Thymus (tissue), 11 donors: ENCODE data around the gene DPH5. TPM values are rescaled to one million over a fixed set of nuclear protein-coding genes. Genes with fewer than 3 reads are reported as not detected.
A peak's percentile ranks its signal among the peaks of the same experiment; 100 is the strongest.

Experiments
- DNase-seq, 9 donors: peaks; one replicate each; pipeline ENCODE4 v3.0.0-alpha.2; 2013; ENCODE audit warnings: low spot score in 9 of 9, low read depth in 6 of 9, missing footprints in 1 of 9
- H3K27ac ChIP-seq, 2 donors: one replicate each; pipeline ENCODE4 v1.5.1; 2013; ENCODE audit warnings: control low read depth in 1 of 2, low read depth in 1 of 2, low read length in 1 of 2, mild to moderate bottlenecking in 1 of 2, moderate library complexity in 1 of 2
- H3K27me3 ChIP-seq, 2 donors: one replicate each; pipeline ENCODE4 v1.5.1; 2013; ENCODE audit warnings: low read length in 1 of 2; ENCODE audit not compliant: control insufficient read depth in 2 of 2, insufficient read depth in 1 of 2
- H3K36me3 ChIP-seq, 2 donors: one replicate each; pipeline ENCODE4 v1.5.1; 2013; ENCODE audit warnings: low read length in 1 of 2, mild to moderate bottlenecking in 1 of 2, moderate library complexity in 1 of 2; ENCODE audit not compliant: control insufficient read depth in 2 of 2, insufficient read depth in 2 of 2
- H3K4me1 ChIP-seq, 2 donors: one replicate each; pipeline ENCODE4 v1.5.1; 2013; ENCODE audit warnings: low read length in 2 of 2; ENCODE audit not compliant: control insufficient read depth in 2 of 2, insufficient read depth in 2 of 2
- H3K4me3 ChIP-seq, 2 donors: one replicate each; pipeline ENCODE4 v1.5.1; 2013; ENCODE audit warnings: low read length in 2 of 2, control low read depth in 1 of 2, mild to moderate bottlenecking in 1 of 2
- H3K9me3 ChIP-seq, 2 donors: one replicate each; pipeline ENCODE4 v1.5.1; 2013; ENCODE audit warnings: low read length in 1 of 2, mild to moderate bottlenecking in 1 of 2; ENCODE audit not compliant: control insufficient read depth in 2 of 2, insufficient read depth in 1 of 2
- WGBS: extraction: QIAGEN DNeasy Blood & Tissue Kit; methylation state at CpG from one replicate; pipeline ENCODE4 v1.1.7; 2013; 5-methylcytosine and 5-hydroxymethylcytosine counted together
- polyA plus RNA-seq: library from polyadenylated mRNA; stranded (reverse); fragments of 200-250 nt; gene quantifications from one replicate; pipeline ENCODE4 v1.2.3, GENCODE V29; 2013
- total RNA-seq: library from RNA; stranded (reverse); fragments of 120-200 nt; gene quantifications from one replicate; pipeline ENCODE4 v1.2.4, GENCODE V29; 2013
- donor health status: healthy.

Gene DPH5
- total and polyA plus RNA-seq, 2 donors = 44.4 to 67.2 TPM

DNA sequence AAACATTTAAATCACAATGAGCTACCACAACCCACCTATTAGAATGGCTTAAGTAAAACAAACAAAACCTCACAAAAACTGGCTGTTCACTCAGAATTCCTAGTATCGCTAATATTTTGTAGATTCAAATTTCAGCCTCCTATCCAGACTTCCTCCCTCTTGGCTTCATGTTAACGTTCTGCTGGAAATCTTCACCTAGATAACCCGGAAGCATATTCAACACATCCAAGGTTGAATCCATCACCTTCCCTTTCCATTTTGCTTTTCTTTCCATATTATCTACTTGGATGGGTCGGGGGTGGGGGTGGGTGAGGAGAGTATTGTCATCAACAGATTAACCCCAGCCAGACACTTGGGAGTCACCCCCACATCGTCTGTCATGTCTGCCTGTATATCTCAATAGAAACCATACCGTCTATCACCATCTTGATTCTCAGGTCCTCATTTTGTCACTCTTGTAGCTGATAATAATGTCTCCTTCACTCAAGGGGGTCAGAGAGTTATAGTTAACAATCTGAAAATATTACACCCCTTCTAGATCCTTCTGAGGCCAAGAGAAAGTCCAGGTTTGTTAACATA is 1.7 kb upstream of the DPH5 start:
- H3K9me3 ChIP-seq = no peaks in the 10 kb centered on the region
- WGBS = 97% methylated on average over 6 of the region's 6 CpGs
- H3K4me1 ChIP-seq = peaks cover 5 to 12% of the 10 kb centered on the region in 2 donors
- H3K27me3 ChIP-seq = no peaks in the 10 kb centered on the region
- H3K36me3 ChIP-seq = no peaks in the 10 kb centered on the region
- H3K27ac ChIP-seq = no peak overlapping the region
- no peak overlapping the region for H3K4me3 ChIP-seq
- no peak for DNase-seq

DNA sequence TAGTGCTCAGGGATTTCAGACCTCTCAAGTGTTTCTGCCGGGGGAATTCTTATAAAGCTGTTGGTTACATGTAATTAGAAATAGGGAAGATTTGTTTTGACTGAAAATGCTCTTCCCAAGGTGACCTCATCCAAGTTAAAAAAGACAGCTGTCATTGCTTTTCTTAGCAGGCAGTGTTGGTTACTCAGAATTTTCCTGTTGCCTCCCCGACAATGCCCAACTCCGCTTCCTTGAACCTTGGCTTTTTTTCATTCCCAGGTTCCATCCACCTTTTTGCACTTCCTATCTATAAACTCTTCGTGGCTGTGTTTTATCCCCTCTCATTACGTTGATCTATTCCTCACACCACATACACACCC is 825 bp upstream of the DPH5 start:
- DNase-seq = no peak
- Histone ChIP-seq H3K9me3 (no peaks in the 10 kb centered on the region), H3K36me3 (no peaks in the 10 kb centered on the region), H3K27me3 (no peaks in the 10 kb centered on the region), H3K4me3 (peak overlapping the region; percentile 57 to 79), H3K4me1 (peaks cover 5 to 12% of the 10 kb centered on the region in 2 donors), H3K27ac (peak overlapping the region in 1 of 2 donors; percentile 0)
- 63% methylated on average over 5 of the region's 5 CpGs for WGBS

DNA sequence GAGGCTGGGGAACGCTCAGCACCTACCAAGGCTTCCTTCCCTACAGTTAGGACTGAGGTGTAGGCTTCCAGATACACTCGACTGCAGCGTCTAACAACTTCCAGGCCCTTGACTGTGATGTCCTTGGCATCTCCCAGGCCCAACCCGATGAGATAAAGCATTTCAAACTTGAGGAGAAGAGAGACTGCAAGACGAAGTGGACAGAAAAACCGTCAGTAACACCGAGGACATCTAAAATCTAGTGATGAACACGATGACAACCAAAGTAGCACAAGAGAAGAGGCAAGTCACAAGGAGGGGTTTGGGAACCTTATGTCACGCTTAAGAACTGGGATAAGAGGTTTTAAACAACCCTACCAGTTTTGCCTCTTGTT is 314 bp downstream of the DPH5 start:
- Histone ChIP-seq H3K36me3 (no peaks in the 10 kb centered on the region), H3K9me3 (no peaks in the 10 kb centered on the region), H3K27me3 (no peaks in the 10 kb centered on the region), H3K27ac (peak overlapping the region; percentile 89 to 91), H3K4me3 (peak overlapping the region; percentile 57 to 79), H3K4me1 (peaks cover 5 to 12% of the 10 kb centered on the region in 2 donors)
- peak in 3 of 9 donors; percentile 62 to 74 (median 66) for DNase-seq
- 1% methylated on average over 9 of the region's 9 CpGs for WGBS

DNA sequence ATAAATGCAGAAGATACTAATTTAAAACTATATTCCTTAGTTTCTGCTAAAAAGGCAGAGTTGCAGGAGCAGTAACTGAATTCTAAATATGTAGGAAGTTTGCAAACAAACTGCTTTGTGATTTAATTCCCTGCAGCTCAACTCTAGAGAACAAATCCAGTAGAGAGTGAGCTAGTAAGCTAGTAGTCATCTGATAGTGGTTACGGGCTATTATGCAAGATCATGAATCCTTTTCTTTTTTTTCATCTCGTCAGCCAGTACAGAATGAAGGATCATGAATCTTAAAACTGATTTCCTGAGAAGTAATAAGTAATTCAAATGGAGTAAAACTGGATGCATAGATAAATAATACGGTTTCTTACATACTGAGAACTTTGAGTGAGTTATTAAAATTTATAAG is 3.3 kb downstream of the DPH5 start:
- H3K9me3 ChIP-seq = no peaks in the 10 kb centered on the region
- 95% methylated on average over 3 of the region's 3 CpGs for WGBS
- no peak for DNase-seq
- H3K27me3 ChIP-seq = no peaks in the 10 kb centered on the region
- H3K36me3 ChIP-seq = peaks cover 0 to 6% of the 10 kb centered on the region in 2 donors
- H3K27ac ChIP-seq = no peak overlapping the region
- H3K4me1 ChIP-seq = peaks cover 5 to 11% of the 10 kb centered on the region in 2 donors
- H3K4me3 ChIP-seq = no peak overlapping the region

DNA sequence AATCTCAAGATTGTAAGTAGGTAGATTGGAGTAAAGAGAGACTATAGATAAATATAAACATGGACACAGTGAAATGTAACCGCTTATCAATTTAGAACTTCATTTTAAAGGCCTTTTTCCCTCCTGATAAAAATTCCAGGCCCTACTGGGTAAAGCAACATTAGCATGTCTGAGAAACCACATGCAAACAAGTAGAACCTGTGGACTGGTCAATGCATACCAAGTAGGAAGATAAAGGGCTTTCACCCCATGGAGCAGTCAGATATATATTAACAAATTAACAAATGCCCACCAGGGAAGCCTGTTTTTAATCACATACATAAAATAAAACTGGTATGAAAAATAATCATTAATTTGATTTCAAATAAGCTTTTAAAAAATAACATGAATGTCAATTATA is 8.1 kb downstream of the DPH5 start:
- peaks cover 0 to 7% of the 10 kb centered on the region in 2 donors for H3K4me1 ChIP-seq
- DNase-seq = no peak
- no peaks in the 10 kb centered on the region for H3K9me3 ChIP-seq
- H3K4me3 ChIP-seq = no peak overlapping the region
- peaks cover 0 to 15% of the 10 kb centered on the region in 2 donors for H3K36me3 ChIP-seq
- WGBS = 100% methylated on average over 1 of the region's 1 CpG
- H3K27me3 ChIP-seq = no peaks in the 10 kb centered on the region
- H3K27ac ChIP-seq = no peak overlapping the region

DNA sequence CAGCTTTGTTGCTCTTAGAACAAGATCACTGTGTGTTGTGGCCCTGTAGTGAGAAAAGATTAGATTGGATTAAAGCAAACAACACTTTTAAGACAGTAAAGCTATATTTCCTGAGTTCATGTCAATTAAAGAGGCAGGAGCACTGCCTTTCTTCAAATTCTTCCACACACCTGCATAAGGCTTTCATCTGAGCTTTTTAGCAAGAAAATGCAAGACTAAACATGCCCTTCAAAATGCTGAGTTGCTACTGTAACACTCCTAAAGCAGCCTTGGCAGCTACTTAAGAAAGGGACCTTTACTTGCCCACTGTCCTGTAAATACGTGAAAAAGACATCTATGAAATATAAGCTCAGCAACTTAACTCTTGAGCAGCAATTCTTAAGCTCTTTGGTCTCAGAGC is 11.8 kb downstream of the DPH5 start:
- peaks cover 0 to 7% of the 10 kb centered on the region in 2 donors for H3K4me1 ChIP-seq
- H3K9me3 ChIP-seq = no peaks in the 10 kb centered on the region
- H3K36me3 ChIP-seq = peaks cover 0 to 24% of the 10 kb centered on the region in 2 donors
- DNase-seq = peak in 8 of 9 donors; percentile 24 to 80 (median 46)
- no peaks in the 10 kb centered on the region for H3K27me3 ChIP-seq
- peak overlapping the region; percentile 85 to 87 for H3K27ac ChIP-seq
- H3K4me3 ChIP-seq = no peak overlapping the region
- WGBS = 81% methylated on average over 1 of the region's 1 CpG

DNA sequence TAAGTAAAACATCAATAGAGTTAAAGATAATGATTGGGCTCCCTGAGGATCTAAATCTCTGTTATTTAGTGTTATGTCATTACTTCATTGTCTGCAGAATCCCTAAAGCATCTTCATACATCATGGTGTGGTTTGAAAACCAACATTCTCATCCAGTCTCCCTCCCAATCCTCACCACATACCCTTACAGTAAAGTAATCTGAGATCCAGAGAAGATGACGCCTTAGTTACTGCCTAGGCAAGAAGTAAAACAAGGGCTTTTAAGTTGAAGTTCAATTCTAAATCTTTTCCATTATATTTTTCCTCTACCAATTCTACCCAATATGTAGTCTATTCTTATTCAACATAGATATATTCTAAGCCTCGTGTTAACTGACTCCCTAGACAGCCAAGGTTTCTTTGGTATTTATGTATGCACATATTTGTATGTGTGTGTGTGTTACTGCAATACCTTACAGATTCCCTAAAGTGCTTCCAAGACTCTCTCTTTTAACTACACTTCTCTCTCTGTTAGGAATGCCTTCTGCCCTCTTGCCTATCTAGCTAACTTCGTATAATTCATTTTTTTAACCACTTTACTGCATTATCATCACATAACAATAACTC is 17.3 kb downstream of the DPH5 start:
- Histone ChIP-seq H3K36me3 (peaks cover 0 to 11% of the 10 kb centered on the region in 2 donors), H3K4me3 (no peak overlapping the region), H3K4me1 (no peaks in the 10 kb centered on the region), H3K9me3 (no peaks in the 10 kb centered on the region), H3K27ac (no peak overlapping the region), H3K27me3 (no peaks in the 10 kb centered on the region)
- WGBS = 95% methylated on average over 3 of the region's 3 CpGs
- DNase-seq = no peak

DNA sequence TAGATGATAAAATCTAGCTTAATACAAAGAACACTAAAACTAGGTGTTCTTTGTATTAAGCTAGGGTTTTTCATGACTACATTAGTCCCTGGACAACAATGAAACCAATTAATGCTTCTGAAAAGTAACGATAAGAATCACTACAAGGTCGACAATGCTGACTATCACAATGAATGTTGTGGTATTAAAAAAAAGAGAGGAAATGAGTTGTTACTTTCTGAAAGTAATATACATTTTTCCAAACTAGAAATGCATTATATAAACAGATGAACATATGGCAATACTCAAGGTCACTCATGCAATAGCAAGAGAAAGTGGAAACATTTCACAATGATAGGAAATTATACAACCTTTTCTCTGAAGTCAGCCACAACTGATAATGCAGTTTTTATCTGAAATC is 19.0 kb downstream of the DPH5 start:
- no peak overlapping the region for H3K27ac ChIP-seq
- H3K27me3 ChIP-seq = no peaks in the 10 kb centered on the region
- no peaks in the 10 kb centered on the region for H3K9me3 ChIP-seq
- 84% methylated on average over 2 of the region's 2 CpGs for WGBS
- H3K4me1 ChIP-seq = no peaks in the 10 kb centered on the region
- no peak overlapping the region for H3K4me3 ChIP-seq
- peaks cover 0 to 5% of the 10 kb centered on the region in 2 donors for H3K36me3 ChIP-seq
- no peak for DNase-seq

DNA sequence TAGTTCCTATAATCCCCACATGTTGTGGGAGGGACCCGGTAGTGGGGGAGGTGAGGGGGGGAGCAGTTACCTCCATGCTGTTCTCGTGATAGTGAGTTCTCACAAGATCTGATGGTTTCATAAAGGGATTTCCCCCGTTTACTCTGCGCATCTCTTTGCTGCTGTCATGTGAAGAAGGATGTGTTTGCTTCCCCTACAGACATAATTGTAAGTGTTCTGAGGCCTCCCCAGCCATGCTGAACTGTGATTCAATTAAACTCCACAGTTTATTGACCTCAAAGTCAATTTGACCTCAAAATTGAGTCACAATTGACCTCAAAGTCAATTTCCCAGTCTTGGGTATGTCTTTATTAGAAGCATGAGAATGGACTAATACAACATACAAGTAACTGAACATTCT is 19.7 kb downstream of the DPH5 start:
- 94% methylated on average over 4 of the region's 4 CpGs for WGBS
- Histone ChIP-seq H3K36me3 (peaks cover 0 to 5% of the 10 kb centered on the region in 2 donors), H3K9me3 (no peaks in the 10 kb centered on the region), H3K27me3 (no peaks in the 10 kb centered on the region), H3K4me1 (no peaks in the 10 kb centered on the region), H3K4me3 (no peak overlapping the region), H3K27ac (no peak overlapping the region)
- DNase-seq = no peak
